ENCODE data around the gene AP3B1.
"Not testable (repeated sequence)": the region's sequence is repeated elsewhere in the genome, so short reads cannot be mapped to it uniquely, and the experiment has no call there.

AP3B1 gene

DNA sequence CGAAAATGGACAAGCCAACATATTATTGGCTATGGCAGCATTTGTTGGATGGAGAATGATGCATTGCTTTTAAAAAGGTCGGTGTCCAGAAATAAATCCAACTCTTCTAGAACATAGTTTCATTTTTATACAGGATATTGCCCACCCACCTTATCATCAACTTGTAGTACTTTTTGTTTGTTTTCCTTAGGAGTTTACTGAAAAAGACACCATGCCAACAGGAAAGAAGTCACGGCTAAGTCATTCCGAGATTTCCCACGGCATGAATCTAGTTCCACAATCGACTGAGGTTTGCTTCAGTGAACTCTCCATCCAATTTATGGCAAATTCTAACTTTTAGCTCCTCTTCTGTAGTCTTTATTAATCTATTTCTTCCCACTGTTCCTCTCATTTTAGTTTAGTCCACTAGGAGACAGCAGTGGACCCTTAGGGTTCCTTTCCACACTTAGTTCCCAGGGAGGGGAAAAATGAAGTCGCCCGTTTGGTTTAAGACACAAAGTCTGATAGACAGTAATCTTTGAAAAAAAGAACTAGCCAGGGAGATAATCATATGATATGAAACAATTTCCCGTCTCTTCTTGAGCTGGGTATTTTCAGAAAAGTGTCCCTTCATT, 237.5 kb downstream of the AP3B1 start:
- no peaks in the 10 kb centered on the region for H3K27me3 ChIP-seq (replicated peaks; ENCODE audit: control insufficient read depth, insufficient read depth, low read length)
- TF ChIP-seq, protein P1, sequence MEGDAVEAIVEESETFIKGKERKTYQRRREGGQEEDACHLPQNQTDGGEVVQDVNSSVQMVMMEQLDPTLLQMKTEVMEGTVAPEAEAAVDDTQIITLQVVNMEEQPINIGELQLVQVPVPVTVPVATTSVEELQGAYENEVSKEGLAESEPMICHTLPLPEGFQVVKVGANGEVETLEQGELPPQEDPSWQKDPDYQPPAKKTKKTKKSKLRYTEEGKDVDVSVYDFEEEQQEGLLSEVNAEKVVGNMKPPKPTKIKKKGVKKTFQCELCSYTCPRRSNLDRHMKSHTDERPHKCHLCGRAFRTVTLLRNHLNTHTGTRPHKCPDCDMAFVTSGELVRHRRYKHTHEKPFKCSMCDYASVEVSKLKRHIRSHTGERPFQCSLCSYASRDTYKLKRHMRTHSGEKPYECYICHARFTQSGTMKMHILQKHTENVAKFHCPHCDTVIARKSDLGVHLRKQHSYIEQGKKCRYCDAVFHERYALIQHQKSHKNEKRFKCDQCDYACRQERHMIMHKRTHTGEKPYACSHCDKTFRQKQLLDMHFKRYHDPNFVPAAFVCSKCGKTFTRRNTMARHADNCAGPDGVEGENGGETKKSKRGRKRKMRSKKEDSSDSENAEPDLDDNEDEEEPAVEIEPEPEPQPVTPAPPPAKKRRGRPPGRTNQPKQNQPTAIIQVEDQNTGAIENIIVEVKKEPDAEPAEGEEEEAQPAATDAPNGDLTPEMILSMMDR (IDR thresholded peaks at IDR 0.05; ENCODE audit: insufficient read depth, low read length, poor library complexity, severe bottlenecking): no peak
- H3K36me3 ChIP-seq (ENCODE audit: control insufficient read depth, insufficient read depth, low read length): no peaks in the 10 kb centered on the region; the same call in 1 of the 2 replicates
- H3K4me3 ChIP-seq (replicated peaks; ENCODE audit: low read depth, low read length): no peak overlapping the region
- no peak for DNase-seq (ENCODE audit: extremely low read depth, insufficient read length)

DNA sequence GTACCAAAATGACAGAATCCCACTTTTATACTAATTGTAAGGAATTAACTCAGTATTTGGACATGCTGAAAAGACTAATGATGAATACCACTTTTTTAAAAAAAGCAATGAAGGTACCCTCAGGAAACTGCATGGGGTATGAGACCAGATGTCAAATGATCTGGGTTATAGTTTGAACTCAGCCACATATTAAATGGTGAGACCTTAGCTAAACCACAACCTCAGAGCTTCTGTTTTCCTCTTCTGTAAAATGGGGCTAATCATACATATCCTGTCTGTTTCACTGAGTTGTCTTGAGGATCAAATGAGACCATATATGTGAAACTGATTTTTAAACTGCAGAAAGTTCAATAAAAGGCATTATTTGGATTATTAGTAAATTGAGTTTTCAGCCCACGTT, 238.4 kb downstream of the AP3B1 start:
- TF ChIP-seq, protein P1 (IDR thresholded peaks at IDR 0.05; ENCODE audit: insufficient read depth, low read length, poor library complexity, severe bottlenecking): no peak
- Histone ChIP-seq H3K36me3 (ENCODE audit: control insufficient read depth, insufficient read depth, low read length) (no peaks in the 10 kb centered on the region), H3K27me3 (replicated peaks; ENCODE audit: control insufficient read depth, insufficient read depth, low read length) (no peaks in the 10 kb centered on the region), H3K4me3 (replicated peaks; ENCODE audit: low read depth, low read length) (no peak overlapping the region)
- DNase-seq (ENCODE audit: extremely low read depth, insufficient read length): no peak

DNA sequence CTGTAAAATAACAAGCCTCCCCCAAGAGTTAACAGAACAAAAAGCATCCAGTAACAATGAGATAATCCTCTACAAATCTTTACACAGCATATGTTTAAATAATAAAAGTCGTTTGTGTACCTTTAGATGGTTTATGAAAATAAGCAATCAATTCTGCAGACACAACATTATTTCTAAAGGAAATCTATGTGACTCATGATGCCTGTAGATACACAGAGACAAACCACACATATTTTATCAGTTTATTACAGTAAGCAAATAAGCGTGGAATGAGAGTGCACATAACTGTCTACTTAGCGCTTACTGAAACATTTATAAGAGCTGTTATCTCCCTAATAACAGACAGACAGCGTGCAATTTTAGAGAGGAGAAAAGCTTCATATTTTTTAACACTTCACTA, 243.6 kb downstream of the AP3B1 start:
- TF ChIP-seq, protein P1 (IDR thresholded peaks at IDR 0.05; ENCODE audit: insufficient read depth, low read length, poor library complexity, severe bottlenecking): no peak
- DNase-seq (ENCODE audit: extremely low read depth, insufficient read length): no peak
- no peak overlapping the region for H3K4me3 ChIP-seq (replicated peaks; ENCODE audit: low read depth, low read length)
- no peaks in the 10 kb centered on the region for H3K27me3 ChIP-seq (replicated peaks; ENCODE audit: control insufficient read depth, insufficient read depth, low read length)
- H3K36me3 ChIP-seq (ENCODE audit: control insufficient read depth, insufficient read depth, low read length): no peaks in the 10 kb centered on the region

DNA sequence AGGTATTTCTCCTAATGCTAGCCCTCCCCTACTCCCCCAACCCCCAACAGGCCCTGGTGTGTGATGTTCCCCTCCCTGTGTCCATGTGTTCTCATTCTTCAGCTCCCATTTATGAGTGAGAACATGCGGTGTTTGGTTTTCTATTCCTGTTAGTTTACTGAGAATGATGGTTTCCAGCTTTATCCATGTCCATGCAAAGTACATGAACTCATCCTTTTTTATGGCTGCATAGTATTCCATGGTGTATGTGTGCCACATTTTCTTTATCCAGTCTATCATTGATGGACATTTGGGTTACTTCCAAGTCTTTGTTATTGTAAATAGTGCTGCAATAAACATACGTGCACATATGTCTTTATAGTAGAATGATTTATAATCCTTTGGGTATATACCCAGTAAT, 247.7 kb downstream of the AP3B1 start:
- not testable (repeated sequence) for H3K4me3 ChIP-seq (replicated peaks; ENCODE audit: low read depth, low read length); DNase-seq (ENCODE audit: extremely low read depth, insufficient read length); H3K27me3 ChIP-seq (replicated peaks; ENCODE audit: control insufficient read depth, insufficient read depth, low read length); H3K36me3 ChIP-seq (ENCODE audit: control insufficient read depth, insufficient read depth, low read length)

DNA sequence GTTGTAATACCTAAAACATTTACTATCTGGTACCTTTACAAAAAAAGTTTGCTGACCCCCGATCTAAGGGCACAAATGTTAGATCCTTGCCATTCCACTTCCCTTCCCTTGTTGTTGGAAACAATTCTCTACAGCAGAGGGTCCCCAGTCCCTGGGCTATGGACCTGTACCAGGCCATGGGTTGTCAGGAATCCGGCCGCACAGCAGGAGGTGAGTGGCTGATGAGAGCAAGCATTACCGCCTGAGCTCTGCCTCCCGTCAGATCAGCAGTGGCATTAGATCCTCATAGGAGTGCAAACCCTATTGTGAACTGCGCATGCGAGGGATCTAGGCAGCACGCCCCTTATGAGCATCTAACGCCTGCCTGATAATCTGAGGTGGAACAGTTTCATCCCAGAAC, 248.5 kb downstream of the AP3B1 start:
- DNase-seq (ENCODE audit: extremely low read depth, insufficient read length): no peak
- Histone ChIP-seq H3K27me3 (replicated peaks; ENCODE audit: control insufficient read depth, insufficient read depth, low read length) (no peaks in the 10 kb centered on the region), H3K4me3 (replicated peaks; ENCODE audit: low read depth, low read length) (no peak overlapping the region), H3K36me3 (ENCODE audit: control insufficient read depth, insufficient read depth, low read length) (no peaks in the 10 kb centered on the region)
- TF ChIP-seq, protein P1 (IDR thresholded peaks at IDR 0.05; ENCODE audit: insufficient read depth, low read length, poor library complexity, severe bottlenecking): no peak

DNA sequence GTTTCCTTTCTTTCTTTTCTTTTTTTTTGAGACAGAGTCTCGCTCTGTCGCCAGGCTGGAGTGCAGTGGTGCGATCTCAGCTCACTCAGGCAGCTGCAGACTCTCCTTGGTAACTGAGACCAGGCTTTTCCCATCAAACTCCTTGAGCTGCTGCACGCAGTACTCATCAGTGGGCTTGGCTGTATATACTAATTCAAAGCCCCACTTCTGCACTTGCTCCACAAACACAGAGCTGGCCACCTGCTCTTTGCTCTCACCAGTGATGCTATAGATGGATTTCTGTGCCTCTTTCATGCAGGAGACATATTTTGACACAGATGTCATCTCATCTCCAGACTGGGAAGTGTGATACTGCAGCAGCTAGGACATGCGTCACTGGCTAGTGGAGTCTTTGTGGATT, 252.7 kb downstream of the AP3B1 start:
- TF ChIP-seq, protein P1 (IDR thresholded peaks at IDR 0.05; ENCODE audit: insufficient read depth, low read length, poor library complexity, severe bottlenecking): no peak
- DNase-seq (ENCODE audit: extremely low read depth, insufficient read length): no peak
- Histone ChIP-seq H3K36me3 (ENCODE audit: control insufficient read depth, insufficient read depth, low read length) (no peaks in the 10 kb centered on the region), H3K27me3 (replicated peaks; ENCODE audit: control insufficient read depth, insufficient read depth, low read length) (no peaks in the 10 kb centered on the region), H3K4me3 (replicated peaks; ENCODE audit: low read depth, low read length) (no peak overlapping the region)

Data from GM06990 (cell line).